MCF 10A (cell line): ENCODE measurements around the gene DBNL. TPM values are rescaled to one million over a fixed set of nuclear protein-coding genes. Genes with fewer than 3 reads are reported as not detected.

Experiments
- BruUV-seq: library from RNA; stranded (reverse); fragments of 400-500 nt; replicated peaks from 2 replicates; lab custom pipeline; 2021; lab: Mats Ljungman, UMichigan
- CTCF ChIA-PET: fragments of 300-600 bp; sonication (Branson Sonifier 250); formaldehyde crosslinking; extraction: SDS; loops from one replicate; lab custom pipeline; 2021; ENCODE audit warnings: antibody characterized with exemption, inconsistent platforms; lab: Yijun Ruan, JAX
- POLR2A ChIA-PET: fragments of 300-600, 350-650 bp; sonication (Branson Sonifier 250); formaldehyde crosslinking; extraction: SDS; loops from one replicate; lab custom pipeline; 2020; ENCODE audit warnings: antibody characterized with exemption, inconsistent platforms; lab: Yijun Ruan, JAX
- DNase-seq: peaks from one replicate; pipeline ENCODE4 v3.0.0-alpha.2; 2018; ENCODE audit not compliant: unreplicated experiment
- H3K27ac Mint-ChIP-seq: one replicate; pipeline ENCODE4 v1.8.0; 2022; ENCODE audit warnings: mild to moderate bottlenecking, low read depth, mixed read lengths; ENCODE audit not compliant: unreplicated experiment
- H3K27me3 Mint-ChIP-seq: one replicate; pipeline ENCODE4 v1.8.0; 2022; ENCODE audit warnings: mixed read lengths; ENCODE audit not compliant: insufficient read depth, unreplicated experiment
- H3K36me3 Mint-ChIP-seq: one replicate; pipeline ENCODE4 v1.8.0; 2022; ENCODE audit warnings: mild to moderate bottlenecking, moderate library complexity, mixed read lengths; ENCODE audit not compliant: insufficient read depth, unreplicated experiment
- H3K4me1 Mint-ChIP-seq: one replicate; pipeline ENCODE4 v1.8.0; 2022; ENCODE audit warnings: mixed read lengths; ENCODE audit not compliant: insufficient read depth, unreplicated experiment
- H3K4me3 Mint-ChIP-seq: one replicate; pipeline ENCODE4 v1.8.0; 2022; ENCODE audit warnings: mild to moderate bottlenecking, moderate library complexity, mixed read lengths; ENCODE audit not compliant: unreplicated experiment
- H3K9me3 Mint-ChIP-seq: one replicate; pipeline ENCODE4 v1.8.0; 2022; ENCODE audit warnings: mixed read lengths; ENCODE audit not compliant: unreplicated experiment
- CTCF ChIP-seq: fragments of 200-600 bp; IDR thresholded peaks from one replicate; pipeline ENCODE4 v1.8.0; 2022; ENCODE audit warnings: antibody characterized with exemption, mild to moderate bottlenecking; ENCODE audit not compliant: unreplicated experiment
- intact Hi-C: fragments of 100-400 bp; cut with micrococcal nuclease; formaldehyde crosslinking; loops from 2 replicates; pipeline ENCODE4 v1.14.1; 2022
- total RNA-seq: library from RNA; stranded (reverse); gene quantifications from 2 replicates; pipeline ENCODE4 v1.2.3, GENCODE V29; 2022

Gene DBNL
- total RNA-seq, 1 experiment from 2014 or later, result 49.7 TPM

- Mint-ChIP-seq H3K9me3 (no peaks in the 10 kb centered on the region), H3K27me3 (no peaks in the 10 kb centered on the region), H3K27ac (no peak overlapping the region), H3K36me3 (peaks cover 56% of the 10 kb centered on the region), H3K4me3 (no peak overlapping the region), H3K4me1 (peaks cover 11% of the 10 kb centered on the region)
- CTCF ChIA-PET, result interaction anchor here (0.6 kb wide), 1 partner anchor 499 kb away, joined by 3 read pairs; no protein-coding TSS in a partner anchor
- DNase-seq, result no peak
- intact Hi-C loops, result no loop called here
- POLR2A ChIA-PET, result interaction anchor here (0.6 to 4.1 kb wide), 4 partner anchors 10 to 77 kb away, joined by 3 to 24 read pairs (median 7); partner anchors contain the start of gene DBNL
- no peak for TF ChIP-seq CTCF
- no TSS peak for BruUV-seq
Observed at GRCh38 chr7:44064791-44065430, 20.4 kb downstream of the DBNL start.

GRCh38 chr7:44065431-44066110 lies 21.1 kb downstream of the DBNL start, which contains the start of gene PGAM2:
Gene PGAM2 (minus strand): TSS chr7:44065567. CDS start chr7:44065529, 38 bp downstream.
- H3K27ac Mint-ChIP-seq, result no peak within 1 kb of the TSS
- no peak within 1 kb of the TSS for H3K4me3 Mint-ChIP-seq
- H3K36me3 Mint-ChIP-seq, result peaks cover 53% of the 10 kb centered on the region

GRCh38 chr7:44066111-44066460 lies 21.6 kb downstream of the DBNL start:
- Mint-ChIP-seq H3K27me3 (no peaks in the 10 kb centered on the region), H3K4me1 (peaks cover 11% of the 10 kb centered on the region), H3K27ac (no peak overlapping the region), H3K9me3 (no peaks in the 10 kb centered on the region), H3K36me3 (peaks cover 52% of the 10 kb centered on the region), H3K4me3 (no peak overlapping the region)
- no peak for DNase-seq
- TF ChIP-seq CTCF, result no peak
- intact Hi-C loops, result no loop called here
- BruUV-seq, result no TSS peak
- POLR2A ChIA-PET, result interaction anchor here (1.1 to 4.1 kb wide), 5 partner anchors 10 to 76 kb away, joined by 3 to 24 read pairs (median 3); partner anchors contain the start of gene DBNL
- CTCF ChIA-PET, result interaction anchor here (0.5 kb wide), 1 partner anchor 130 kb away, joined by 3 read pairs; no protein-coding TSS in a partner anchor

More at GRCh38 chr7:44065431-44066110, 21.1 kb downstream of the DBNL start, which contains the start of gene PGAM2:
- CTCF ChIA-PET, result interaction anchor here (0.5 to 0.6 kb wide), 2 partner anchors 131 to 498 kb away, joined by 3 read pairs; no protein-coding TSS in a partner anchor
- no peak for DNase-seq
- H3K27me3 Mint-ChIP-seq, result no peaks in the 10 kb centered on the region
- POLR2A ChIA-PET, result interaction anchor here (0.6 to 4.1 kb wide), 6 partner anchors 10 to 76 kb away, joined by 3 to 24 read pairs (median 3); partner anchors contain the start of gene DBNL
- no peaks in the 10 kb centered on the region for H3K9me3 Mint-ChIP-seq
- TF ChIP-seq CTCF, result no peak
- intact Hi-C loops, result no loop called here
- H3K4me1 Mint-ChIP-seq, result peaks cover 11% of the 10 kb centered on the region
- no TSS peak for BruUV-seq
